HepG2 (cell line): Measurements from ENCODE around the gene ACOT2. TPM values are rescaled to one million over a fixed set of nuclear protein-coding genes. Genes with fewer than 3 reads are reported as not detected.

Experiments used
- ATF7-NPFF ChIP-seq: sonication (generic); formaldehyde crosslinking; IDR thresholded peaks from 2 replicates; pipeline ENCODE4 v1.8.1; 2023; ENCODE audit warnings: mild to moderate bottlenecking, low read depth, missing genetic modification reagents, moderate library complexity
- BRCA1 ChIP-seq: sonication (generic); formaldehyde crosslinking; IDR thresholded peaks from 2 replicates; pipeline ENCODE4 v1.4.0; 2020; ENCODE audit warnings: missing genetic modification reagents
- CENPX ChIP-seq: sonication (generic); formaldehyde crosslinking; IDR thresholded peaks from 2 replicates; pipeline ENCODE4 v1.9.0; 2021; ENCODE audit warnings: mild to moderate bottlenecking, missing genetic modification reagents, moderate library complexity
- FOXA1 ChIP-seq, 2 experiments: fragments of 450-650 bp in 1 of 2; sonication (generic) in 1 of 2; formaldehyde crosslinking in 1 of 2; IDR thresholded peaks; 2 replicates each; pipeline versions ENCODE4 v1.4.0 to v1.6.1; 2016 to 2020; ENCODE audit warnings: missing genetic modification reagents in 1 of 2
- FOXP1 ChIP-seq, 2 experiments: fragments of 450-650 bp in 1 of 2; IDR thresholded peaks; 2 replicates each; pipeline ENCODE4 v1.6.1; 2017 to 2018; ENCODE audit warnings: antibody characterized with exemption in 1 of 2
- GTF3A ChIP-seq: sonication (generic); formaldehyde crosslinking; conservative IDR thresholded peaks from 2 replicates; pipeline ENCODE4 v1.4.0; 2020; ENCODE audit warnings: mild to moderate bottlenecking, missing genetic modification reagents
- HNRNPUL1 ChIP-seq: fragments of 200-400 bp; formaldehyde crosslinking; IDR thresholded peaks from 2 replicates; pipeline ENCODE4 v1.6.1; 2017; ENCODE audit warnings: low read depth, mild to moderate bottlenecking, low read length, moderate library complexity
- PRDM10 ChIP-seq: sonication (generic); formaldehyde crosslinking; IDR thresholded peaks from 2 replicates; pipeline ENCODE4 v1.4.0; 2020; ENCODE audit warnings: low read depth, missing genetic modification reagents
- RCOR2 ChIP-seq: IDR thresholded peaks from 2 replicates; pipeline ENCODE4 v1.6.1; 2016; ENCODE audit warnings: missing biosample characterization, missing genetic modification reagents
- SOX6 ChIP-seq, 2 experiments: fragments of 450-650 bp in 1 of 2; sonication (generic) in 1 of 2; formaldehyde crosslinking in 1 of 2; IDR thresholded peaks; 2 replicates each; pipeline versions ENCODE4 v1.4.0 to v1.6.1; 2017 to 2020; ENCODE audit warnings: antibody characterized with exemption in 1 of 2, mild to moderate bottlenecking in 1 of 2, missing genetic modification reagents in 1 of 2
- TOPORS ChIP-seq: sonication (generic); formaldehyde crosslinking; IDR thresholded peaks from 2 replicates; pipeline ENCODE4 v1.8.0; 2023; ENCODE audit warnings: mild to moderate bottlenecking, missing genetic modification reagents
- ZKSCAN8 ChIP-seq: IDR thresholded peaks from 2 replicates; pipeline ENCODE4 v1.6.1; 2016; ENCODE audit warnings: borderline replicate concordance, missing genetic modification reagents, missing compliant biosample characterization
- ZNF431 ChIP-seq: sonication (generic); formaldehyde crosslinking; IDR thresholded peaks from 2 replicates; pipeline ENCODE4 v1.9.0; 2022; ENCODE audit warnings: missing genetic modification reagents, low read depth, mild to moderate bottlenecking, borderline replicate concordance
- ZNF766 ChIP-seq: sonication (generic); formaldehyde crosslinking; IDR thresholded peaks from 2 replicates; pipeline ENCODE4 v1.5.0; 2020; ENCODE audit warnings: missing genetic modification reagents, borderline replicate concordance
- ZNF768 ChIP-seq: sonication (generic); formaldehyde crosslinking; IDR thresholded peaks from 2 replicates; pipeline ENCODE4 v1.4.0; 2020; ENCODE audit warnings: missing genetic modification reagents
- ZNF792 ChIP-seq: IDR thresholded peaks from 2 replicates; pipeline ENCODE4 v1.6.1; 2016
- polyA plus RNA-seq, 8 experiments: library from polyadenylated mRNA; depleted of rRNA in 3 of 8; stranded (reverse) in 7 of 8; unstranded in 1 of 8; fragments of >200 nt; fragmentation: Illumina TruSeq in 4 of 8; extraction: Trizol in 4 of 8; gene quantifications; 2 replicates each; pipeline versions ENCODE4 v1.2.1 to v1.2.3, GENCODE V29; 2011 to 2016; ENCODE audit warnings: low read depth in 4 of 8, missing spikeins in 1 of 8, mixed read lengths in 1 of 8; ENCODE audit not compliant: insufficient read depth in 1 of 8
- total RNA-seq, 5 experiments: library from RNA; depleted of rRNA; stranded (reverse); fragments of >200 nt; fragmentation: Illumina TruSeq; extraction: Trizol; gene quantifications; 2 replicates each; pipeline ENCODE4 v1.2.3, GENCODE V29; 2016; ENCODE audit warnings: low read depth in 1 of 5

The ACOT2 gene
- total and polyA plus RNA-seq, 2 of the 13 experiments (the other 11 are each of a cell fraction or from before 2014, with no cell fraction given): 60.0 to 110 TPM

DNA sequence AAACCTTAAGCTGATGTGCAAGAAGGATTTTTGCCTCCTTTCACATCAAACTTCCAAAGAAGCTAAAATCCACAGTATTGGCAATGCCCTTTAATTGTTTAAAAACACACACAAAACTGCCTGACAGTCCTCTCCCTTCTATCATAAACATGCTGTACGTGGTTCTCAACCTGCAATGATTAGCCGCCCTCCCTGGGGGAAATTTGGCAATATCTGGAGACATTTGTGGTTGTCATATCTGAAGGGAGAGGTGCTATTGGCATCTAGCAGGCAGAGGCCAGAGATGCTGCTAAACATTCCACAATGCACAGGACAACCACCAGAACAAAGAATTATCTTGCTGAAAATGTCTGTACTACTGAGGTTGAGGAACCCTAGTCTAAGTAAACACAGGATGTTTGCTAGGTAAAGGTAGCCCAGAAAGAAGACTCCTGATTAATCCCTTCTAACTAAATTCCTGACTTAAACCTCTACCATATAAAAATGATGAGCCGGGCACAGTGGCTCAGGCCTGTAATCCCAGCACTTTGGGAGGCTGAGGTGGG, 44.5 kb downstream of the ACOT2 start (continued):
- TF ChIP-seq PRDM10 (CRISPR knock-in tag) (no peak), TOPORS (CRISPR knock-in tag) (no peak), ZKSCAN8 (peak; percentile 87), CENPX (CRISPR knock-in tag) (no peak), FOXA1 (IDR thresholded peaks at IDR 0.05) (no peak), FOXA1 (CRISPR knock-in tag; IDR thresholded peaks at IDR 0.05) (peak; percentile 77), RCOR2 (peak; percentile 5; the same call in 1 of the 2 replicates), SOX6 (IDR thresholded peaks at IDR 0.05) (no peak), SOX6 (CRISPR knock-in tag; IDR thresholded peaks at IDR 0.05) (0 out of 2 replicates have a peak, but pooled peaks have one; percentile 12), ZNF792 (CRISPR knock-in tag) (0 out of 2 replicates have a peak, but pooled peaks have one; percentile 11), ATF7-NPFF (CRISPR knock-in tag) (no peak), GTF3A (no peak), BRCA1 (no peak), FOXP1 (IDR thresholded peaks at IDR 0.05) (no peak), FOXP1 (CRISPR knock-in tag; IDR thresholded peaks at IDR 0.05) (no peak), ZNF766 (CRISPR knock-in tag) (no peak), HNRNPUL1 (no peak), ZNF768 (CRISPR knock-in tag) (peak; percentile 58; the same call in 1 of the 2 replicates), ZNF431 (CRISPR knock-in tag) (no peak)
